ENCODE measurements around the gene UCHL5.
"Not testable (repeated sequence)": the region's sequence is repeated elsewhere in the genome, so short reads cannot be mapped to it uniquely, and the experiment has no call there.

UCHL5 gene

DNA sequence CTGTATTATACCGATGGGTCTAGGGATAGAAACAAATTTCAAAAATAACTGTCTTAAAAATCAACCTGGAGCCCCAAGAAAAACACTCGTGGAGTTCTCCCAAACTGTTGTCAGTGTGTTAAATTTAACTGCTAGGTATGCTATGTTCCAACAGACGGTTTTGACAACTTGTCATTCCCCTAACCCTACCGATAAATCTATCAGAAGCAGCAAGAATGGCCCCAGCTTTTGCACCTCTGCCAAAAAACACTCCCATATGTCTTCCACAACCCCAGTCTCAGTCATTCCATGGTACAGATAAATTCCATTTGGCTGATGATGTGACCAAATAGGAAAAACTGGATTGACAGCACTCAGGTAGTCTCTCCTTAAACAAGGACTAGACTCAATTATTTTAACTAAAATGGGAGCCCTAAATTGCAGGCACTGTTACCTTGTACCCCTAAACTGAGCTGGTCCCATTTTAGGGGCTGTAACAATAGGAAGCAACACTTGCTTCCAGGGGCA is 4.9 kb downstream of the UCHL5 start:
- H3K4me3 ChIP-seq (ENCODE audit: low read depth, low read length), result no peak overlapping the region
- DNase-seq (ENCODE audit: low read depth), result no peak
- TF ChIP-seq, protein P1, sequence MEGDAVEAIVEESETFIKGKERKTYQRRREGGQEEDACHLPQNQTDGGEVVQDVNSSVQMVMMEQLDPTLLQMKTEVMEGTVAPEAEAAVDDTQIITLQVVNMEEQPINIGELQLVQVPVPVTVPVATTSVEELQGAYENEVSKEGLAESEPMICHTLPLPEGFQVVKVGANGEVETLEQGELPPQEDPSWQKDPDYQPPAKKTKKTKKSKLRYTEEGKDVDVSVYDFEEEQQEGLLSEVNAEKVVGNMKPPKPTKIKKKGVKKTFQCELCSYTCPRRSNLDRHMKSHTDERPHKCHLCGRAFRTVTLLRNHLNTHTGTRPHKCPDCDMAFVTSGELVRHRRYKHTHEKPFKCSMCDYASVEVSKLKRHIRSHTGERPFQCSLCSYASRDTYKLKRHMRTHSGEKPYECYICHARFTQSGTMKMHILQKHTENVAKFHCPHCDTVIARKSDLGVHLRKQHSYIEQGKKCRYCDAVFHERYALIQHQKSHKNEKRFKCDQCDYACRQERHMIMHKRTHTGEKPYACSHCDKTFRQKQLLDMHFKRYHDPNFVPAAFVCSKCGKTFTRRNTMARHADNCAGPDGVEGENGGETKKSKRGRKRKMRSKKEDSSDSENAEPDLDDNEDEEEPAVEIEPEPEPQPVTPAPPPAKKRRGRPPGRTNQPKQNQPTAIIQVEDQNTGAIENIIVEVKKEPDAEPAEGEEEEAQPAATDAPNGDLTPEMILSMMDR (IDR thresholded peaks at IDR 0.05; ENCODE audit: low read depth, low read length, missing control alignments), result no peak

DNA sequence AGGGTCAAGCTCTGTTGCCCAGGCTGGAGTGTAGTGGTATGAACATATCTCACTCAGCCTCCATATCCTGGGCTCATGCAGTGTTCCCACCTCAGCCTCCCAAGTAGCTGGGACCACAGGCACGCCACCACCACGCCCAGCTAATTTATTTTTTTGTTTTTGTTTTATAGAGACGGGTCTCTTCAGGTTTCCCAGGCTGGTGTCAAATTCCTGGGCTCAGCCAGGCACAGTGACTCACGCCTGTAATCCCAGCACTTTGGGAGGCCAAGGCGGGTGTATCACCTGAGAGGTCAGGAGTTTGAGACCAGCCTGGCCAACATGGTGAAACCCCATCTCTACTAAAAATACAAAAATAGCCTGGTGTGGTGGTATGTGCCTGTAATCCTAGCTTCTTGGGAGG is 10.2 kb downstream of the UCHL5 start:
- not testable (repeated sequence) for H3K4me3 ChIP-seq (ENCODE audit: low read depth, low read length); DNase-seq (ENCODE audit: low read depth)

DNA sequence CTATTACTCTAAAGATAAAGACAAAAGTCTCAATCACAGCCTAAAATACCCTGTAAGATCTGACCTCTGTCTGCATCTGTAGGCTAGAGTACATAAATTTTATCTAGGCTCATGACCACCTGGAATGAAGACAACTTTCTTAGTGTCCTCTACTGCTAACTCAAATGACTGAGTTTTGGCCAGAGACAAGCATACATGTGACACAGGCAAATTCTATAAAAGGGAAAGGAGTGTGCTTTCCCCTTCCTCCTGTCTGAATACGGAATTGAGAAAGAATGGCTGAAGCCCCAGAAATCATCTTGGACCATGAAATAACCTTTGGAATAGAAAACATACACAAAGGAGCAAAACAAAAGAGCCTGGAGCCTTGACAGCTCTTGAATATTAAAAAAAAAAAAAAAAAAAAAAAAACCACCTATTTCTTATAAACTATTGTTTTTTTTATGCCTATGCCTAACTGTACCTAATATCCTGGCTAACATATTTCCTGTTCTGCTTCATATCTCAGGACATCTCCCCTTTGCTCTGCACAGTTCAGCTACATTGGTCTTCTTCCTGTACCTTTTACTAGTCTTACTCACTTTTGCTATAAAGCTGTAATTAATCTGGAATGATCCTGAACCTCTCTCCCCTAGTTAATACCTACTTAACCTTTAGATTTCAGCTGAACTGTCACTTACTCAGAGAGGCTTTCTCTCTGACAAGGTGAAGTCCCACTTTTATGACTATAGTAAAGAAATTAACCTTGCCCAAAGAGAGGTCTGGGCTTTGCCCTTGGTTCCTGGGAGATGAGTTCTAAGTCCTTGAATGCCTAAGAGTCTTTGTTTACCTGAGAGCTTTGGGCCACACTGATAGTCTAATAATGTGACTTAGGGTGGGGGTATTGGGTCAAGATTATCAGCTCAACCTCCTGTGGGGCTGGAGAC is 16.1 kb downstream of the UCHL5 start:
- DNase-seq (ENCODE audit: low read depth), result no peak
- no peak overlapping the region for H3K4me3 ChIP-seq (ENCODE audit: low read depth, low read length)
- TF ChIP-seq, protein P1 (IDR thresholded peaks at IDR 0.05; ENCODE audit: low read depth, low read length, missing control alignments), result no peak

DNA sequence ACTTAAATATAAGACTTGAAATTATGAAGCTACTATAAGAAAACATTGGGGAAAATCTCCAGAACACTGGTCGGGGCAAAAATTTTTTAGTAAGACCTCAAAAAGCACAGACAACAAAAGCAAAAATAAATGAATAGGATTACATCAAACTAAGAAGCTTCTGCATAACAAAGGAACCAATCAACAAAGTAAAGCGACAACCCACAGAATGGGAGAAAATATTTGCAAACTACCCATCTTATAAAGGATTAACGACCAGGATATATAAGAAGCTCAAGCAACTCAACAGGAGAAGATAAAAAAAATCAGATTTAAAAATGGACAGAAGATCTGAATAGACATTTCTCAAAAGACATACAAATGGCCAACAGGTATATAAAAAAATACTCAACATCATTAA is 19.1 kb downstream of the UCHL5 start:
- no peak overlapping the region for H3K4me3 ChIP-seq (ENCODE audit: low read depth, low read length)
- no peak for DNase-seq (ENCODE audit: low read depth)
- TF ChIP-seq, protein P1 (IDR thresholded peaks at IDR 0.05; ENCODE audit: low read depth, low read length, missing control alignments), result no peak

DNA sequence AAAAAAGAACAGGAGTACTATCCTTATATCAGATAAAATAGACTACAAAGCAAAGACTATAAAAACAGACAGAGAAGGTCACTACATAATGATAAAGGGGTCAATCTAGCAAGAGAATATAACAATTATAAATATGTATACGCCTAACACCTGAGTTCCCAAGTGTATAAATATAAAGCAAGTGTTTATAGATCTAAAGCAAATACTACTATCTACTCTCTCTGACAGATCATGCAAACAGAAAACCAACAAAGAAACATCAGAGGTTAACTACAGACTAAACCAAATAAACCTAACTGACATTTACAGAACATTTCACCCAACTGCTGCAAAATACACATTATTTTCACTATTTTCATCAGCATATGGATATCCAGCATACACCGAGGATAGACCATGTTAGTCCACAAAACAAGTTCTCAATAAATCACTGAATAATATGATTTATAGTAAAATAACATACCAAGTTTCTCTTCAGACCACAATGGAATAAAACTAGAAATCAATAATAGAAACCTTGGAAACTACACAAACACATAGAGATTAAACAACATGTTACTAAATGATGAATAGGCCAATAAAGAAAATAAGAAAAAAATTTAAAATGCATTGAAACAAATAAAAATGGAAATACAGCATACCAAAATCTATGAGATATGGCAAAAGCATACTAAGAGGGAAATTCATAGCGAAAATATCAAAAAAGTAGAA is 22.7 kb downstream of the UCHL5 start:
- TF ChIP-seq, protein P1 (IDR thresholded peaks at IDR 0.05; ENCODE audit: low read depth, low read length, missing control alignments), result no peak
- no peak overlapping the region for H3K4me3 ChIP-seq (ENCODE audit: low read depth, low read length)
- no peak for DNase-seq (ENCODE audit: low read depth)

DNA sequence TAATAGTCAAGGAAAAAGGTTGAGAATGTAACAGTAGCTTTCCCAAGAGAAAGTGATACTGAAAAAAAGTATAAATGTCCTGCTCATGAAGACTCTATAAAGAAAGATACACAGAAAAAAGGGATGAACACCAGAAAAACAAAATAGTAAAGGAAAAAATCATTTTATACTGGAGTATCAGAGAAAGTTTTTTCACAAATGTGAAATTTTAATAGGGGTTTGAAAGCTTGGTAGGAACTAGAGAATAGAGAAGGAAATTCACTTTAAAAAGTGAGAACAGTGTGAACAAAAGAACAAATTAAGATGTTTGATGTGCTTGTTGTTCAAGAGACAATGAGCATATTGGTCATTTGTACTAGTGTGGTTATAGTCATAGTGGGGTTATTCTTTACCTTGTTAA is 25.6 kb downstream of the UCHL5 start:
- TF ChIP-seq, protein P1 (IDR thresholded peaks at IDR 0.05; ENCODE audit: low read depth, low read length, missing control alignments), result no peak
- H3K4me3 ChIP-seq (ENCODE audit: low read depth, low read length), result no peak overlapping the region
- DNase-seq (ENCODE audit: low read depth), result no peak

DNA sequence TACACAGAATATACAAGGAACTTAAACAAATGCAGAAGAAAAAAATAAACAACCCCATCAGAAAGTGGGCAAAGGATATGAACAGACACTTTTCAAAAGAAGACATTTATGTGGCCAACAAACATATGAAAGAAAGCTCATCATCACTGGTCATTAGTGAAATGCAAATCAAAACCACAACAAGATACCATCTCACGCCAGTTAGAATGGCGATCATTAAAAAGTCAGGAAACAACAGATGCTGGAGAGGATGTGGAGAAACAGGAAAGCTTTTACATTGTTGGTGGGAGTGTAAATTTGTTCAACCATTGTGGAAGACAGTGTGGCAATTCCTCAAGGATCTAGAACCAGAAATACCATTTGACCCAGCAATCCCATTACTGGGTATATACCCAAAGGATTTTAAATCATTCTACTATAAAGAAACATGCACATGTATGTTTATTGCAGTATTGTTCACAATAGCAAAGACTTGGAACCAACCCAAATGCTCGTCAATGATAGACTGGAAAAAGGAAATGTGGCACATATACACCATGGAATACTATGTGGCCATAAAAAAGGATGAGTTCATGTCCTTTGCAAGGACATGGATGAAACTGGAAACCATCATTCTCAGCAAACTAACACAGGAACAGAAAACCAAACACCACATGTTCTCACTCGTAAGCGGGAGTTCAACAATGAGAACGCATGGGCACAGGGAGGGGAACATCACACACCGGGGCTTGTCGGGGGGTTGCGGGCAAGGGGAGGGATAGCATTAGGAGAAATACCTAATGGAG is 26.3 kb downstream of the UCHL5 start:
- DNase-seq (ENCODE audit: low read depth), result not testable (repeated sequence)

More for the DNA sequence above, 26.3 kb downstream of the UCHL5 start:
- H3K4me3 ChIP-seq (ENCODE audit: low read depth, low read length), result not testable (repeated sequence)
